PFSK-1 (cell line): ENCODE results near the gene NDUFS3.

ENCODE experiments used
- FOXP2 ChIP-seq: optimal IDR thresholded peaks from 2 replicates; pipeline ENCODE3; 2011; ENCODE audit warnings: borderline replicate concordance, control low read depth, inconsistent platforms; ENCODE audit not compliant: insufficient read depth; ENCODE audit errors: extremely low read length, extremely low read depth
- POLR2AphosphoS5 ChIP-seq: IDR thresholded peaks from 2 replicates; pipeline ENCODE4 v1.6.1; 2012; ENCODE audit warnings: low read depth, mild to moderate bottlenecking, control low read depth, low read length, moderate library complexity
- SIN3A ChIP-seq: IDR thresholded peaks from 2 replicates; pipeline ENCODE4 v1.6.1; 2012; ENCODE audit warnings: mild to moderate bottlenecking, low read length, moderate library complexity, borderline replicate concordance; ENCODE audit not compliant: insufficient read depth
- TAF1 ChIP-seq: IDR thresholded peaks from 2 replicates; pipeline ENCODE4 v1.6.1; 2012; ENCODE audit warnings: low read length, control low read depth, borderline replicate concordance; ENCODE audit not compliant: insufficient read depth
- TF ChIP-seq, protein P1 (sequence below), 2 experiments: IDR thresholded peaks; 2 replicates each; pipeline versions ENCODE4 v1.6.1 to v1.8.0; 2011 to 2012; ENCODE audit warnings: low read depth in 2 of 2, low read length in 2 of 2, control low read depth in 1 of 2, inconsistent platforms in 1 of 2, mild to moderate bottlenecking in 1 of 2, moderate library complexity in 1 of 2; ENCODE audit not compliant: insufficient read depth in 1 of 2

NDUFS3 gene

DNA sequence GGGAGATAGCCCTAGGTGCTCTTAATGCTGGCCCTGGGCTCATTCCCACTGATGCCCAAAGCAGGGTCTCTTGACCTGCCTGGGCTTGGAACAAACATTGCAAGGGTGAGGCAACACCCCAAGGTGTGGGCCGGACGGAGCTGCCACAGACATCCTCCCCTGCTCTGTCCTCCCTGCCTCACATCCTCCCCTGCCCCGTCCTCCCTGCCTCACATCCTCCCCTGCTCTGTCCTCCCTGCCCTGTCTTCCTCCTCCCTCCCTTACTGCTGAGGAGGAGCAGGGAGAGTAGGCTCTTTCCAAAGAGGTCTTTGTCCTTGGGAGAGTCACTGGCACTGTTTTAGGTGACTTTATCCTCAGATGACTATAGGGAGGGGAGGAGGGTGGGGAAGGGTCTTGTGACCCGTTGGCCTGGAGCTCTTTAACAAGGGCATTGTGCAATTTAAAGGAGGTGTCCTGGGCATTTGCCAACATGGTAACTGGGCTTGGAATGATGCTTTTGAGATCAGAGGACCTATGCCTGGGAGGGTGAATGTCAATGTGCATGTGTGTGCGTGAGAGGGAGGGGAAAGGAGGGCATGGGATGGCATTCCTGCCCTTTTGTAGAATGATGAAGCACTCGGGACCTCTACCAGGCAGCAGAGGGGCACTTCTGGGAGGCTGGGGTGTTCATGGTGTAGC is 8.3 kb downstream of the NDUFS3 start:
- TF ChIP-seq FOXP2 (no peak), POLR2AphosphoS5 (no peak), TAF1 (no peak), SIN3A (no peak)
- TF ChIP-seq, protein P1, sequence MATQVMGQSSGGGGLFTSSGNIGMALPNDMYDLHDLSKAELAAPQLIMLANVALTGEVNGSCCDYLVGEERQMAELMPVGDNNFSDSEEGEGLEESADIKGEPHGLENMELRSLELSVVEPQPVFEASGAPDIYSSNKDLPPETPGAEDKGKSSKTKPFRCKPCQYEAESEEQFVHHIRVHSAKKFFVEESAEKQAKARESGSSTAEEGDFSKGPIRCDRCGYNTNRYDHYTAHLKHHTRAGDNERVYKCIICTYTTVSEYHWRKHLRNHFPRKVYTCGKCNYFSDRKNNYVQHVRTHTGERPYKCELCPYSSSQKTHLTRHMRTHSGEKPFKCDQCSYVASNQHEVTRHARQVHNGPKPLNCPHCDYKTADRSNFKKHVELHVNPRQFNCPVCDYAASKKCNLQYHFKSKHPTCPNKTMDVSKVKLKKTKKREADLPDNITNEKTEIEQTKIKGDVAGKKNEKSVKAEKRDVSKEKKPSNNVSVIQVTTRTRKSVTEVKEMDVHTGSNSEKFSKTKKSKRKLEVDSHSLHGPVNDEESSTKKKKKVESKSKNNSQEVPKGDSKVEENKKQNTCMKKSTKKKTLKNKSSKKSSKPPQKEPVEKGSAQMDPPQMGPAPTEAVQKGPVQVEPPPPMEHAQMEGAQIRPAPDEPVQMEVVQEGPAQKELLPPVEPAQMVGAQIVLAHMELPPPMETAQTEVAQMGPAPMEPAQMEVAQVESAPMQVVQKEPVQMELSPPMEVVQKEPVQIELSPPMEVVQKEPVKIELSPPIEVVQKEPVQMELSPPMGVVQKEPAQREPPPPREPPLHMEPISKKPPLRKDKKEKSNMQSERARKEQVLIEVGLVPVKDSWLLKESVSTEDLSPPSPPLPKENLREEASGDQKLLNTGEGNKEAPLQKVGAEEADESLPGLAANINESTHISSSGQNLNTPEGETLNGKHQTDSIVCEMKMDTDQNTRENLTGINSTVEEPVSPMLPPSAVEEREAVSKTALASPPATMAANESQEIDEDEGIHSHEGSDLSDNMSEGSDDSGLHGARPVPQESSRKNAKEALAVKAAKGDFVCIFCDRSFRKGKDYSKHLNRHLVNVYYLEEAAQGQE (IDR thresholded peaks at IDR 0.05; ENCODE audit: insufficient read depth in 1 of 2, low read depth in 2 of 2, low read length in 2 of 2) = no peak

- TF ChIP-seq, protein P1 (IDR thresholded peaks at IDR 0.05; ENCODE audit: insufficient read depth in 1 of 2, low read depth in 2 of 2, low read length in 2 of 2) = no peak
- no peak for TF ChIP-seq SIN3A
- no peak for TF ChIP-seq POLR2AphosphoS5
These were observed 9.0 kb downstream of the NDUFS3 start for GRCh38 chr11:47587723-47588326.

DNA sequence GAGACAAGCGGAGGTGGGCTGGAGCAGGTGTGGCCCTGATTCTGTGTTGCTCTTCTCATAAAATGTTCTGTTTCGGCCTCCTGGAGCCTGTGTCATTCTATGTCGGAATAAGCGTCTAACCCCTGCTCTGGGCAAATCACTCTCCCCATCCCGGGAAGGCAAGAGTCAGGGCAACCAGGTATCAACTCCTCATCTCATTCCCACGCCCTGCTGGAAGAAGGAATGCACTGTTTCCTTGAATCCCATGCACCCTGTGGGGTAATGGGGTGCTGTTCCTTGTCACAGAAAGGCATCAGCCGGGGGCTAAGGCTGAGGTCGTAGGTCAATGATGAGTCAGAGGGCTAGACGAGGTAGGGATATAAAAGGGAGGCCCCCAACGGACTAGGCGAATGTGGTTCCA is 10.2 kb downstream of the NDUFS3 start:
- TF ChIP-seq POLR2AphosphoS5 = no peak
- TF ChIP-seq SIN3A = no peak
- no peak for TF ChIP-seq TAF1

DNA sequence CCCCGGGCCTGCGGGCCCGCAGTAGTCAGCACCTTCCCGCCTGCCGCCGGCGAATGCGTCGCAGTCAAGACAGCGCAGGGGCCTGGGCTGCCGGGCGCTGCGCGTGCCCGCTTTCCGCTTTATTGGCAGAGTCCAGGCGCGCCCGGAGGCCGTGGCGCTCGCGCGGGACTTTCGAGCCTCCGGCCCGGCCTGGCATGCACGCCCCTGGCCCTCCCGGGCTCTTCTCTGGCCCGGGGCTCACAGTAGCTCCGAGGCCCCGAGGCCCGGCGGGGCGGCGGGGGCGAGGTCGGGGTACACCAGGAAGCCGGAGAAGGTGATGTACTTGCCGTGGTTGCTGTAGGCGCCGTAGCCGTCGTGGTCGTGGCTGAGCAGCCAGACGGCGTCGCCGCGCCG is 10.7 kb downstream of the NDUFS3 start:
- TF ChIP-seq, protein P1 (IDR thresholded peaks at IDR 0.05; ENCODE audit: insufficient read depth in 1 of 2, low read depth in 2 of 2, low read length in 2 of 2) = no peak
- TF ChIP-seq FOXP2 (no peak), SIN3A (no peak), POLR2AphosphoS5 (no peak), TAF1 (no peak)

DNA sequence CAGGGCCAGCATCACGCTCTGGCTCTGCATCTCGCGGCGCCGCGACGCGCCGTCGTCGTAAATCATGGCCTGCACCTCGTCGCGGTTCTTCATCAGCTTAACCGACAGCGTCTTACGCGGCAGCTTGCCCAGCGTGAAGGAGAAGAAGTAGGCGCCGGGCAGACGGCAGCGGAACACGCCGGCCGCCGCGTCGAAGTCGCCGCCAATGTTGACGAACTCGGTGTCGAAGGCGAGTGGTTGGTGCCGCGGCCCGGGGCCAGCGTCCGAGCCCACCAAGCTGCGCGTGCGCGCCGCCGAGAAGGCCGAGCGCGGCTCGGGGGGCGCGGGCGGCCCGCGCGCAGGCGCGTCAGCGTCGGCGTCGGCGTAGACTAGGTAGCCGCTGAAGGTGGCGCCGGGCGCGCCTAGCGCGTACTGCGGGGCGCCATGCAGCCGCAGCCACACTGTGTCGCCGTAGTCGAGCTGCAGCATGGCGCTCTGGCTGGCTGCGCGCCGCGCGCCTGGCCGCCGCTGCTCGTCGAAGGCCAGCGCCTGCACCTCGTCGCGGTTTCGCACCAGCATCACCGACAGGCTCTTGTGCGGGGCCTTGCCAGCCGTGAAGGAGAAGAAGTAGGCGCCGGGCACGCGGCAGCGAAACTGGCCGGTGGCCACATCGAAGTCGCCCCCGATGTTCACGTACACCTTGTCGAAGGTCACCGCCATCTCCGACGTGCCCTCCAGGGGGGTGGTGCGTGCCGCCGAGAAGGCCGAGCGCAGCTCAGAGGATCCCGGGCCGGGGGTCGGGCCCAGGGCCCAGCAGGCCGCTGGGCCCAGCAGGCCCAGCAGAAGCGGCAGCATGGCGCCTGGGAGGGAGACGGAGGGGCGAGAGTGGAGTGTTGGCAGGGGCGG is 11.3 kb downstream of the NDUFS3 start:
- TF ChIP-seq FOXP2 = no peak
- TF ChIP-seq, protein P1 (IDR thresholded peaks at IDR 0.05; ENCODE audit: insufficient read depth in 1 of 2, low read depth in 2 of 2, low read length in 2 of 2) = no peak
- no peak for TF ChIP-seq TAF1
- no peak for TF ChIP-seq POLR2AphosphoS5
- TF ChIP-seq SIN3A = no peak
